ENCODE measurements around the gene C10orf105.

Gene C10orf105

DNA sequence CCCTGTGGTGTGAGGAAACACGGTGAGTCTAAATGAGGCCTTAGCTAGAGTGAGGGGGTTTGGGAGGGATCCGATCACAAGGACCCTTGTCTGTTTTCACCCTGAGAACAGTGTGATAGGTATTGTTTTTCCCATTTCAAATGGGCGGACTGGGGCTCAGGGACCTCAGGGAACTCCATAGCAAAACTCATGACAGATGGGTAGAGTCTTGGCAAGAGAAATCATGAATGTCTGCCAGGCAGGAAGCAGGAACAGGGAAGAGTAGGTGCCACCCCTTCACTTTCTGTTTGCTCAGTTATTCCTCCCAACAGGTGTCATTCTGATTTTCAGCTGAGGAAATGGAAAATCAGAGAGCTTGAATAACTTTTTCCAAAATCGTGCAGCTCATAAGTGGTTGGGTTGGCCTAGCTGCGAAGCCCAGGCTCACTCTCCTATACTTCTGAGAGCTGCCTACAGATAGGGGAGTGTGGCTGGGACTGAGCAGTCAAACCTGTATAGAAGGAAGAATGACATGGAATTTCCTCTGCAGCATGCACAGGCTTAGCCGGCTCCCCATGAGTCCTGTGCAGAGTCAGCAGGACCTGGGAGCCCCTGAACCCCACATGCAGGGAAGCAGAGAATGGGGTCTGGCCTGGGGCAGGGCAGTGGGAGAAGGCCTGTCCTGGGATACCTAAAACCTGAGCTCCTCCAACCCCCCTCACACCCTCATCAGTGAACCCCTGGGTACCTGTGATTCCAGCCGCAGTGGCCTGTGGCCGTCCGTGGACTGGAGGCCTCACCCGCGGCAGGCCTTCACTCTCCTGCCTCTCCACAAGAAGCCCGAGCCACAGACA is 17.6 kb upstream of the C10orf105 start:
- no peak for DNase-seq (ENCODE audit: low spot score)

GRCh38 chr10:71736570-71736952 is 17.0 kb upstream of the C10orf105 start:
- DNase-seq (ENCODE audit: low spot score) = no peak

GRCh38 chr10:71735709-71736569 is 16.4 kb upstream of the C10orf105 start:
- no peak for DNase-seq (ENCODE audit: low spot score)

DNA sequence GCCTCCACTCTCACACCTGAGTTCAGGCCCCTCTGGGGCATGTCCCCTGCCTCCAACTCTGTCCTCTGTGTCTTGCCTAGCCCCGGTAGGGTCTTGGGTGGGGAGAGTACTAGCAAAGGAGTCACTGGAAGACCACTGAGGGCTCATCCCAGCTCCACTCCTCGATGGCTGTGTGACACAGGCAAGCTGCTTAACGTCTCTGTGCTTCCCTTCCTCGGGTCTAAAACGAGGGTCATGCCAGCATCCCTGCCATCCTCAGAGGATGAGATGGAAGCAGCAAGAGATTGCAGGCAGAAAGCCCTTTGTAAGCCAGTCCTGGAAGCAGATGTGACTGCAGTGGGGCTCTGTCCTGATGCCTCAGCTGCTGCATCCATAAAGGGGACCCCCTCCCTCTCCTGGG is 15.2 kb upstream of the C10orf105 start:
- DNase-seq (ENCODE audit: low spot score) = no peak

DNA sequence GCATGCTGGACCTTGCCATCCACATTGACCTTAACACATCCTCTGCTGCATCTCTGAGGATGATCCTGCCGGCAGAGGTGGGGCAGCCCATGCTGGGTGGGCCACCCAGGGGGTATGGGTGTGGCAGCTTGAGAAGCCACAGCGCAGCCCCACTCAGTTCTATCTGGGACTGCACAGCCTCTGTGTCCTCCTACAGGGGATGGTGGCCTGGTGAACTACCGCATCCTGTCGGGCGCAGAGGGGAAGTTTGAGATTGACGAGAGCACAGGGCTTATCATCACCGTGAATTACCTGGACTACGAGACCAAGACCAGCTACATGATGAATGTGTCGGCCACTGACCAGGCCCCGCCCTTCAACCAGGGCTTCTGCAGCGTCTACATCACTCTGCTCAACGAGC is 12.2 kb upstream of the C10orf105 start:
- DNase-seq (ENCODE audit: low spot score) = no peak

- peak; percentile 38 for DNase-seq (ENCODE audit: low spot score)
Measured at GRCh38 chr10:71729161-71729636, 9.6 kb upstream of the C10orf105 start.

GRCh38 chr10:71727738-71728737 is 8.5 kb upstream of the C10orf105 start:
- DNase-seq (ENCODE audit: low spot score) = peak; percentile 57

- no peak for DNase-seq (ENCODE audit: low spot score)
Measured at GRCh38 chr10:71727105-71727737, 7.6 kb upstream of the C10orf105 start.

GRCh38 chr10:71726580-71727104 is 7.1 kb upstream of the C10orf105 start:
- no peak for DNase-seq (ENCODE audit: low spot score)

GRCh38 chr10:71725998-71726579 is 6.5 kb upstream of the C10orf105 start:
- no peak for DNase-seq (ENCODE audit: low spot score)

DNA sequence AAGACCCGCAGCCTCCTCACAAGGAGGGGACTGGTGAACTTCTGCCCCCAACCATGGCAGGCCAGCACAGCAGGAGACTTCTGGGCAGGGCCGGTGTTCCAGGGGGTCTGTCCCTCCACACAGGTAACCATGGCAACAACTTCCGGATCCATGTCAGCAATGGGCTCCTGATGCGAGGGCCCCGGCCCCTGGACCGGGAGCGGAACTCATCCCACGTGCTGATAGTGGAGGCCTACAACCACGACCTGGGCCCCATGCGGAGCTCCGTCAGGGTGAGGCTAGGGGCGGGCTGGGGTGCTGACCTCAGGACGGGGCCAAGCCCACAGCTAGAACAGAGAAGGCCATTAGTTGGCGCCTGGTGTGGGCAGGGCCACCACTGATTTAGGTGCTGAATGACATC is 5.7 kb upstream of the C10orf105 start:
- no peak for DNase-seq (ENCODE audit: low spot score)

- no peak for DNase-seq (ENCODE audit: low spot score)
Measured at GRCh38 chr10:71724539-71724938, 5.0 kb upstream of the C10orf105 start.

- no peak for DNase-seq (ENCODE audit: low spot score)
Measured at GRCh38 chr10:71723311-71723710, 3.7 kb upstream of the C10orf105 start.

DNA sequence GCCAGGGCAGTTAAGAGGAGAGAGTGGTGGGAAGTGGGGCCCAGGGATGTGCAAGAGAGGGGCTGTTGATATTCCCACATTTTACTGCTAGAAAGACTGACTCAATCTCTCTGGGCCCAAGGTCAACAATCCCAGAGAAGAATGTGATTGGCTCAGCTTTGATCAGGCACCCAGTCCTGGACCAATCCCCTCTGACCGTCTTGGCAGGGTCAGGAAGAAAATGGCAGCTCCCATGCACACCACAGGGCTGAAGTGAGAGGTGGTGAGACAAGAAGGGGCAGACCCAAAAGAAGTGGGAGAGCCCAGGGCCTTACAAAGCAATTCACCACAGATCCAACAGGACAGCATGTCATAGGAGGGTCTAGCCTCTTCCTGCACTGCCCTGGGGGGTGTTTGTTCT is 3.3 kb upstream of the C10orf105 start:
- DNase-seq (ENCODE audit: low spot score) = no peak

GRCh38 chr10:71721313-71721712 is 1.7 kb upstream of the C10orf105 start:
- no peak for DNase-seq (ENCODE audit: low spot score)

GRCh38 chr10:71720288-71720687 is 710 bp upstream of the C10orf105 start:
- no peak for DNase-seq (ENCODE audit: low spot score)

- DNase-seq (ENCODE audit: low spot score) = peak; percentile 31
Measured at GRCh38 chr10:71719042-71719441, 536 bp downstream of the C10orf105 start.

DNA sequence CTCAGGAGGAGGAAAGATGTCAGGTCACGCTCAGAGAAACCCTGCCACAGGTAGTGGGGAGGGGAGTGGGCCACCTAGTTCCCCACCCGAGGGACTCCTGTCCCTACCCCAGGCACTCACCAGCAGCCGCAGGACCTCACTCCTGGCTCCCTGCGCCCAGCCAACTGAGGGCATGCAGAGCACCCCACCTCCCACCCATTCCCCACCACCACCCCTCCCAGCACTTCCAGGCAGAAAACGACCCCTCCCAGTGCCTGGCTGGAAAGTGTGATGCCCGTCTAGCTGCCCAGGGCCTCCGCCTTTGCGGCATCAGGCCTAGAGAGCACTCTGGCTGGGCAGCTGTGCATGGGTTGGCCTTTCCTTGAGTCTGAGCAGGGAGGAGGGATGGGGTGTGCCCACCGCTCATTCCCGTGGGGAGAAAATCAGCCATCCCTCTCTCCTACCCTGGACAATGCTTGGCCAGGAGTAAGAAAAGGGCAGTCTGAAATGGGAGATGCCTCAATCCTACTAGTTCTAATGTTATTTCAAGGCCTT is 1.3 kb downstream of the C10orf105 start:
- no peak for DNase-seq (ENCODE audit: low spot score)

DNA sequence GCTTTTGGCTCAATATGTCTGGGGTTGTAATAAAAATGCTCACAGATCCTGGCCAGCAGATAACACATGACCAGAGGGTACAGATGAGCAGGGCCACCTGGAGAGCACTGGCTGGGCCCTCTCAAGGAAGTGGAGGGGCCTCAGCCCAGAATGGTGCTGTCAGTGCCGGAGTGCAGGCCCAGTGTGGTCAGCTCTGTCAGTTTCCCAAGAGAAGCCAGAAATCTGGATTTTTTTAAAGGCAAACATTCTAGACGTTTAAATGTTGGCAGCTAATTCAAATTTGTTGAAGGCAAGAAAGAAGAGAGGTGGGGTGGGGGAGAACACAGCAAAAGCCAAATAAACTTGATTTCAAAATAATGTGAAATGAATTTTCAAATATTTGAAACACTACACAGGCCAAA is 2.0 kb downstream of the C10orf105 start:
- DNase-seq (ENCODE audit: low spot score) = no peak

DNA sequence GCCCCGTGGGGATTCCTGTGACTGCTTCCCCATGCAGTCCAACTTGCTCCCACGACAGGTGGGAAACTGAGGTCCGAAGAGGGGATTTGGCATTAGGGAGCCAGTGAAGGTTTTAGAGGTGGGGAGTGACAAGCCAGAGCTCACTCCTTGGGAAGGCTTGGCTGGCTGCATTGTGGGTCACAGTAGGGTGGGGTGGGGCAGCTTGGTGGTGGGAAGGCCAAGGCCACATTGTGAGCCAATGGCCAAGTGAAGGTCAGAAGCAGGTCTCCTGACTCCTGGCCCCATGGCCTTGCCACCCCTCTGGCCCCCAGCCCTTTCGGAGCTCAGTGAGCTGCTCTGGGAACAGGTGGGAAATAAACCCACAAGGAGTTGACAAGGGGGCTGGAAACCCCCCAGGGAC is 2.5 kb downstream of the C10orf105 start:
- DNase-seq (ENCODE audit: low spot score) = no peak
